ENCODE data around the gene GNG7. TPM values are rescaled to one million over a fixed set of nuclear protein-coding genes. Genes with fewer than 3 reads are reported as not detected.

Gene GNG7
- total RNA-seq, 2 experiments from 2014 or later: 0.29 to 0.34 TPM

GRCh38 chr19:2634228-2634951, 68.1 kb downstream of the GNG7 start:
- POLR2A ChIA-PET: interaction anchor here (0.6 kb wide), 2 partner anchors 134 to 375 kb away, joined by 3 to 8 read pairs; no protein-coding TSS in a partner anchor
- CTCF ChIA-PET: interaction anchor here (0.7 to 4.8 kb wide), 4 partner anchors 14 to 177 kb away, joined by 3 to 60 read pairs (median 4); partner anchors contain the start of gene LMNB2

DNA sequence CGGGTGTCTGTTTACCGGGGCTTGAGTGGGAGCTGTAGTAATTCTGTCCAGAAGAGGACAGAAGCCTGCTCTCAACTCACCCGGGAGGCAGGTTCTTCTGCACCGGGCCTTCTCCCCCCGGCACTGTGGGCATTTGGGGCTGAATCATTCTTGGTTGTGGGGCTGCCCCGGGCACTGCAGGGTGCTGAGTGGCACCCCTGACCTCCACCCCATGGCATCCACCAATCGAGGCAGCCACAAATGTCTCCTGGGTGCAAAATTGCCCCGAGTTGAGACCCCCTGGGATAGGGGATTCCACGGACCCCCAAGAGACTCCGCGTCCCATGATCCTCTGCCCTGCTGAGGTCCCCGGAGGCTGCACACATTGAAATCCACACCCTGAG, 68.8 kb downstream of the GNG7 start:
- ChIA-PET CTCF (interaction anchor here (0.8 to 4.8 kb wide), 2 partner anchors 14 to 177 kb away, joined by 3 to 60 read pairs; partner anchors contain the start of gene LMNB2), POLR2A (interaction anchor here (0.6 kb wide), 2 partner anchors 134 to 374 kb away, joined by 3 to 8 read pairs; no protein-coding TSS in a partner anchor)

DNA sequence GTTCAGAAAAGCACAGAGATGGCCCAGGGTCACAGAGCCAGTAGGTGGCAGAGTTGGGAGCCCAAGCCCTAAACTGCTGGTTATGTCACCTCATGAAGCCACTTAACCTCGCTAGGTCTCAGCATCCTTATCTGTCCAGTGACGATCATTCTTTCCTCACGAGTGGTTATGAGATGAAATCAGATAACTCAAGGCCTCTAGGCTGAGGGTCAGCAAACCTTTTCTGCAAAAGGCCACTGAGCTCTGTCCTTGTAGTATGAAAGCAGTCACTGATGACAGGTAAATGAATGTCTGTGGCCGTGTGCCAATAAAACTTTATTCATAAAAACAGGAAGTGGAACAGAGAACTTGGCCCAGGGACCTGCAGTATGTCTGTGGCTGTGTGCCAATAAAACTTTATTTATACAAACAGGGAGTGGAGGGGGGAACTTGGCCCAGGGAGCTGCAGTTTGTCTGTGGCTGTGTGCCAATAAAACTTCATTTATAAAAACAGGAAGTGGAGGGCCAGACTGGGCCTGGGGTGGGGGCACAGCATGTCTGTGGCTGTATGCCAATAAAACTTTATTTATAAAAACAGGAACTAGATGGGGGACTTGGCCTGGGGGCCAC, 71.2 kb downstream of the GNG7 start:
- CTCF ChIA-PET: interaction anchor here (0.5 to 1.4 kb wide), 5 partner anchors 11 to 155 kb away, joined by 3 to 4 read pairs (median 4); partner anchors contain the start of gene GADD45B
- POLR2A ChIA-PET: interaction anchor here (0.5 kb wide), 1 partner anchor 9 kb away, joined by 7 read pairs; no protein-coding TSS in a partner anchor

DNA sequence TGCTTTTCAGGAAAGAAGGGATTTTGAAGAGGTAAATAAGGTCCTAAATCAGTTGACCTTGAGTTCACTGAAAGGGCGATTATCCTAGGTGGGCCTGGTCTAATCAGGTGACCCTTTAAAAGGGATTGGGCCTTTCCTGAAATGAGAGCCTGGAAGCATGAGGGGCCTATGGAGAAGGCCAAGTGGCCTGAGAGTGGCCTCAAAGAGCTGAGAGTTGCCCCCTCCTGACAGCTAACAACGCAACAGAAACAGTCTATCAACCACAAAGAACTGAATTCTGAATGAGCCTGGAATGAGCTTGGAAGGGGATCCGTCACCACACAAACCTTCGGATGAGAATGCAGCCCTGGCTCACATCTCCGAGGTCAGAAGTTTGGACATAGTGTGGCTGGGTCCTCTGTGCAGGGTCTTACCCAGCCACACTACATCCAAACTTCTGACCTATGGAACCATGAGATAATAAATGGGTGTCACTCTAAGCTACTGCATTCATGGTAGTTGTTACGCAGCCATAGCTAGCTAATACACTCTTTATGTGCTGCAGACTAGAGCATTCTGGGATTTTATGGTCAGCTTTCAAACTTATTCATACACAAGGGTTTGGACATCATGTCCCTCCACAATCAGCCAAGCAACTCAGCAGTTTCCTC, 72.0 kb downstream of the GNG7 start:
- POLR2A ChIA-PET: no interaction called here
- CTCF ChIA-PET: interaction anchor here (0.5 to 2.1 kb wide), 7 partner anchors 10 to 321 kb away, joined by 3 to 7 read pairs (median 4); partner anchors contain the start of gene GADD45B

GRCh38 chr19:2629491-2630351, 72.8 kb downstream of the GNG7 start:
- CTCF ChIA-PET: interaction anchor here (0.5 to 2.1 kb wide), 2 partner anchors 18 to 332 kb away, joined by 3 to 7 read pairs; no protein-coding TSS in a partner anchor
- POLR2A ChIA-PET: no interaction called here

DNA sequence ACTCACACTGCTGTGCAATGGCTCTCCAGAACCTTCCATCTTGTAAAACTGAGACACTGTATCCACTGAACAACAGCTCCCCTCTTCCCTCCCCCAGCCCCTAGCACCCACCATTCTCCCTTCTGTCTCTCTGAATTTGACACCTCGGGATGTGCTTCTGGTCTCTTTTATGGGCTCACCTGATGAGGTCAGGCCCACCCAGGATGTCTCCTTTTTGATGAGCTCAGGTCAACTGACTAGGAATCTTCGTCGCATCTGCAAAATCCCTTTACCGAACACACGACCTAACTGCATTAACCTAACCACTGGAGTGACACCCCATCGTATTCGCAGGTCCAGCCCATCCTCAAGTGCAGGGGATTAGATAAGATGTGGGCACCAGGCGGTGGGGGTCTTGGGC, 73.9 kb downstream of the GNG7 start:
- POLR2A ChIA-PET: interaction anchor here (0.6 to 1.8 kb wide), 2 partner anchors 13 to 153 kb away, joined by 5 to 9 read pairs; partner anchors contain the start of gene GADD45B
- CTCF ChIA-PET: interaction anchor here (1.0 to 5.0 kb wide), 5 partner anchors 8 to 20 kb away, joined by 3 to 33 read pairs (median 4); no protein-coding TSS in a partner anchor

DNA sequence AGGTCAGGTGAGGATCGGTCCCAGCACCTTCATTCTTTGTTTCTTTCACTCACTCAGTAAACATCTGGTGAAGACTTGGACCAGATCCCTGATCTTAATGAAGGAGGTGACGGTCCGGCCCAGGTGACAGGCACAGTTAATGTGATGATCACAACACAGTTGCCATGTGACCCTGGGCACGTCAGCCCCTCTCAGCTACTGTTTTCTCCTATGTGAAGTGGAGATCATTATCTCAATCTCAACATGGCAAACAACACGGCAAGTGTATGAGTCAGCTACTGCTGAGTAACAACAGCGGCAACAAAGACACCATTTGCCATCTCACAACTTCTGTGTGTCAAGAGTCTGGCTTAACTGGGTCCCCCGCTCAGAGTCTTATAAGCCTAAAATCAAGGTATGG, 74.6 kb downstream of the GNG7 start:
- ChIA-PET CTCF (interaction anchor here (1.0 to 5.0 kb wide), 6 partner anchors 9 to 154 kb away, joined by 3 to 33 read pairs (median 4); no protein-coding TSS in a partner anchor), POLR2A (interaction anchor here (0.6 to 1.8 kb wide), 2 partner anchors 12 to 152 kb away, joined by 5 to 9 read pairs; partner anchors contain the start of gene GADD45B)

DNA sequence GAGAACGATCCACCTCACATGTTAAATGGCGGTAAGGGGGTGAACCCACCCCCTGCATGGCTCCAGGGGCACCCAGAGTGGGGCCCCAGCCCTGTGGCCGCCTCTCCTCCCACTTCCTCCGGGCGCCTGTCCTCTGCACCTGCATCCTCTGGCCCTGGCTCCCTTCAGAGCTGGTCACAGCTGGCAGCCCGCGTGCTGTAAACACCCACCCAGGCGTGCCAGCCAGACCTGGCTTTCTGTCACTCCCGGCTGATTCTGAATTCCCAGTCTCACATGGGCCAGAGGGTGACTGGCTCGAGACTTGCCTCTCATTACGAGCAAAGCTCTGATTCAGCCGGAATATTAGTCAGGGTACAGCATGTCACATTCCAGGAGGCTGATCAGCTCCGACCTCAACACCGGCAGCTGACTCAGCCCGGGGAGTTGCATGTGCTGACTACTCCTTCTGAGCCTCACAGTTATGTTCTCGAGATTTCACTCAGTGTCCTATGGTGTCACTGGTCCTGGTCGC, 75.1 kb downstream of the GNG7 start:
- ChIA-PET CTCF (interaction anchor here (0.6 to 5.0 kb wide), 7 partner anchors 9 to 1136 kb away, joined by 3 to 33 read pairs (median 4); partner anchors contain the start of gene REEP6), POLR2A (interaction anchor here (1.8 kb wide), 1 partner anchor 151 kb away, joined by 9 read pairs; the partner anchor contains the start of gene GADD45B)

DNA sequence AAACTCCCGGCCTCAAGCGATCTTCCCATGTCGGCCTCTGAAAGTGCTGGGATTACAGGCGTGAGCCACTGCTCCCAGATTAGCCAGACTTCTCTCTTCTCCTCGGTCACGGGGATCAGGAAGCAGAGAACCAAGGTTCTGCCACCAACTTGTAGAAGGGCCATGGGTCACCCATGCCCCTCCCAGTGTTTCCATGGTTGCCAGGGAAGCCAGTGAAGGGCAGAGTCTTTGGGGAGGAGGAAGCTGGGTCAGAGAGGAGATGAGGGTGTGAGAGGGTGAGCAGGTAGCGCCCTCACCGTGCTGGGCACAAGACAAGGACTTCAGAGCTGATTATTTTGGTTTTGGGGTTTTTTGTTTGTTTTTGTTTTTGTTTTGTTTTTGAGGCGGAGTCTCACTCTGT, 77.1 kb downstream of the GNG7 start:
- POLR2A ChIA-PET: no interaction called here
- CTCF ChIA-PET: interaction anchor here (0.6 to 5.0 kb wide), 2 partner anchors 11 to 163 kb away, joined by 7 to 33 read pairs; no protein-coding TSS in a partner anchor

DNA sequence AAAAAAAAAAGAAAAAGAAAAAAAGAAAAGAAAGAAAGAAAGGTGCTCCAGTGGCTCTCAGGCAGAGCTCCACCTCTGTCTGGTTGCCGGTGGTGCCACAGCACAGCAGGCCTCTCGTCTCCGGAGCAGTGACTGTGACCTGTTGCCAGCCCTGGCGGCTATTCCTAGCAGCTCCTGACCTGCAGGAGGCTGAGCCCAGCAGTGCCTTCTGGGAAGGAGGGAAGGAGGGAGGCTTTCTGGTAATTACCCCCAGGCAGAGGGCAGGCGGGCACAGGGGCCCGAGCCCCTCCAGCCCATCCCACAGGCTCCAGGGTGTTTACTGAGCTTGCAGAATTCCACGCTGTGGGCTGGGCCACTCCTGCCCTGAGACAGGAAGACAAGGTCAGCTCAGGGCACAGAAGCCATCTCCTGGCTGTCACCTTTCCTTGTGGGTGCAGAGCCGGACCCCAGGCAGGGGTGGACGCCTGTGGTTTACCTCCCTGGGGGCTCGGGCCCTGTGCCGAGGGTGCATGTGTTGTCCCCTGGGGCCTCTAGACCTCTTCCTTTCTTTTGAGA, 77.9 kb downstream of the GNG7 start:
- POLR2A ChIA-PET: no interaction called here
- CTCF ChIA-PET: interaction anchor here (5.0 kb wide), 1 partner anchor 12 kb away, joined by 33 read pairs; no protein-coding TSS in a partner anchor

DNA sequence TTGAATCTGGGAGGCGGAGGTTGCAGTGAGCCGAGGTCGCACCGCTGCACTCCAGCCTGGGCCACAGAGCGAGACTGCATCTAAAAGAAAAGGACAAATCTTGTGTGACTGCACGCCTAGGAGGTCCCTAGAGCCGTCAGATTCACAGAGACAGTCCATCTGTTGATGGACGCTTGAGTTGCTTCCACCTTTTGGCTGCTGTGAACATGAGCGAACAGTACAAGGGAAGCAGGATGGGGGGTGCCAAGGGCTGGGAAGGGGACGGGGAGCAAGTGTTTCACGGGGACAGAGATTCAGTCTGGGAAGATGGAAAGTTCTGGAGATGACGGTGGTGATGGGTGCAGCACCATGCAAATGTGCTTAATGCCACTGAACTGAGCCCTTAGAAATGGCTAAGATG, 78.7 kb downstream of the GNG7 start:
- CTCF ChIA-PET: no interaction called here

GRCh38 chr19:2622371-2622961, 80.0 kb downstream of the GNG7 start:
- POLR2A ChIA-PET: interaction anchor here (0.6 to 4.1 kb wide), 3 partner anchors 9 to 146 kb away, joined by 3 to 37 read pairs (median 7); partner anchors contain the start of gene GADD45B
- CTCF ChIA-PET: interaction anchor here (0.7 to 7.6 kb wide), 10 partner anchors 11 to 148 kb away, joined by 3 to 60 read pairs (median 4); partner anchors contain the start of gene GADD45B

More for the DNA sequence above, 78.7 kb downstream of the GNG7 start:
- POLR2A ChIA-PET: no interaction called here

DNA sequence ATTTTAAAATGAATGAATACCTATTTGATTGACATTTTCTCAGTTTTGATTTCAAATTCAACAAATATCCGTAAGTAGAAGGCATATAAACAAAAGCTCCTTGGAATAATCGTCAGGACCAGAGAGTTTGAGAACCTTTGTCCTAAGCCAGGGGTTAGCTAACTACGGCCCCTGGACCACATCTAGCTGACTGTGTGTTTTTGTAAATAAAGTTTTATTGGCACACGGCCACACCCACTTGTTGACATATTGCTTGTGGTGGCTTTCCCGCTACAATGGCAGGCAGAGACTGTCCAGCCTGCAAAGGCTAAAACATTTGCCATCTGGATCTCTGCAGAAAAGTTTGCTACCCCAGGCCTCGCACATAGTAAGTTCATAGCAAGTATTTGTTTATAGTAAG, 83.4 kb downstream of the GNG7 start:
- CTCF ChIA-PET: interaction anchor here (0.5 to 7.6 kb wide), 8 partner anchors 8 to 226 kb away, joined by 3 to 60 read pairs (median 8); partner anchors contain the start of gene GADD45B
- POLR2A ChIA-PET: interaction anchor here (3.6 to 4.1 kb wide), 2 partner anchors 143 kb away, joined by 23 to 37 read pairs; partner anchors contain the start of gene GADD45B

DNA sequence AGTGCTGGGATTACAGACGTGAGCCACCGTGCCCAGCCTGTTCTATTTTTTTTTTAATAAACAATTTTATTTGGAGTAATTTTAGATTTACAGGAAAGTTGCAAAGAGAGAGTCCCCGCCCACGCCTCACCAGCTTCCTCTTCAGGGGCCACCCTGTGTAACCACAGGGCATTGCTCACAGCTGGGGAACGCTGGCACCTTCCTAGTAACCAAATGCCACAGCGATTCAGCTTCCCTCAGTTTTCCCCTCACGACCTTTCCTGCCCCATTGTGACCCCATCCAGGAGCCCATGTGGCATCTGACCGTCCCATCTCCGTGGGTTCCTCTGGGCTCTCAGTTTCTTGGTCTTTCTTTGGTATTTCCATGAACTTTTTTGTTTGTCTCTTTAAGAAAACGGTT, 83.9 kb downstream of the GNG7 start:
- CTCF ChIA-PET: interaction anchor here (1.3 to 7.6 kb wide), 6 partner anchors 9 to 142 kb away, joined by 4 to 60 read pairs (median 8); partner anchors contain the start of gene GADD45B
- POLR2A ChIA-PET: interaction anchor here (0.5 to 3.6 kb wide), 2 partner anchors 16 to 142 kb away, joined by 3 to 23 read pairs; partner anchors contain the start of gene GADD45B

DNA sequence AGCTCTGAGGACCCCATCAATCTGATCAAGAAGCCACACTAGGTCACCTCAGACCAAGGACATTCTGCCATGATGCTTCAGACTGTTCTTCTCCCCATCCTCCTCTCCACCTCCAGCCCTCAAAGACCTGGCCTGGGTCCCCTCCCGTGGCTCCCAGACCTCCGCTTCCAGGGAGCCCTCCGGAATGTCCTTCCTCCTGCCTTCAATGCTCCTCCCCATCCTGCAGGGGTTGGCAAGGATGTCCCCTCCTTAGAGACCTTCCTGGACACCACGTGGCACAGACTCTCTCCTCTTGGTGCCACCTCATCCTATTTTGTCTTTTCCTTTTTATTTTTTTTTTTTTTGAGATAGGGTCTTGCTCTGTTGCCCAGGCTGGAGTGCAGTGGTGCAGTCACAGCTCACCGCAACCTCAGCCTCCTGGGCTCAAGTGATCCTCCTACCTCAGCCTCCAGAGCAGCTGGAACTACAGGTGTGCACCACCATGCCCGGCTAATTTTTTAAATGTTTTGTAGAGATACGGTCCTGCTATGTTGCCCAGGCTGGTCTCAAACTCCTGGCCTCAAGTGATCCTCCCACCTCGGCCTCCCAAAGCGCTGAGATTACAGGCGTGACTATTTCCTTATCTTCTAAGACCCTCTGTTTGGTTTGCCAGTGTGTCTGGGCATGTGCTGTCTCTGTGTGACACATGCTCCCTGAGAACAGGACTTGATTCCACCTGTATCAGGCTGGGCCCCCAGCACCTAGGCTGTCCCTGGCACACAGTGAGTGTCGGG, 84.9 kb downstream of the GNG7 start:
- CTCF ChIA-PET: interaction anchor here (1.3 to 7.6 kb wide), 5 partner anchors 10 to 142 kb away, joined by 4 to 60 read pairs (median 8); partner anchors contain the start of gene GADD45B

More for the DNA sequence above, 84.9 kb downstream of the GNG7 start:
- POLR2A ChIA-PET: interaction anchor here (3.6 kb wide), 1 partner anchor 141 kb away, joined by 23 read pairs; the partner anchor contains the start of gene GADD45B

All from activated CD8-positive, alpha-beta memory T cell treated with anti-CD3 and anti-CD28 coated beads for 36 hours (primary cell).